Neural cell (in vitro differentiated cells): ENCODE results near the gene GLI3. TPM values are rescaled to one million over a fixed set of nuclear protein-coding genes. Genes with fewer than 3 reads are reported as not detected.

ENCODE experiments used
- H2AFZ ChIP-seq: fragments of 200-600, 300-800 bp; sonication (generic), shearing (Covaris generic); 2 replicates; pipeline ENCODE4 v1.6.0; 2014; ENCODE audit warnings: low read depth, mild to moderate bottlenecking, antibody characterized with exemption, low read length, moderate library complexity
- H3F3A ChIP-seq: fragments of 200-600 bp; shearing (Covaris generic); 2 replicates; pipeline ENCODE4 v1.6.1; 2016; ENCODE audit warnings: mild to moderate bottlenecking, moderate library complexity, mixed read lengths, antibody characterized with exemption, low read length; ENCODE audit not compliant: insufficient read depth, poor library complexity, severe bottlenecking
- H3K27ac ChIP-seq: fragments of 200-600, 300-800 bp; sonication (generic), shearing (Covaris generic); 2 replicates; pipeline ENCODE4 v1.5.1; 2014; ENCODE audit warnings: mild to moderate bottlenecking, low read length, moderate library complexity
- H3K27me3 ChIP-seq: fragments of 300-800, 200-600 bp; sonication (generic), shearing (Covaris generic); 2 replicates; pipeline ENCODE4 v1.6.0; 2014; ENCODE audit warnings: mild to moderate bottlenecking, low read depth, low read length, moderate library complexity; ENCODE audit not compliant: insufficient read depth
- H3K36me3 ChIP-seq: fragments of 300-800, 200-600 bp; sonication (generic), shearing (Covaris generic); 2 replicates; pipeline ENCODE4 v1.5.1; 2014; ENCODE audit warnings: mild to moderate bottlenecking, antibody characterized with exemption, low read length, moderate library complexity; ENCODE audit not compliant: insufficient read depth
- H3K4me2 ChIP-seq: fragments of 300-800, 200-600 bp; sonication (generic), shearing (Covaris generic); 2 replicates; pipeline ENCODE4 v1.6.0; 2014; ENCODE audit warnings: mild to moderate bottlenecking, low read length
- H3K4me3 ChIP-seq: fragments of 300-800, 200-600 bp; sonication (generic), shearing (Covaris generic); 2 replicates; pipeline ENCODE4 v1.5.1; 2014; ENCODE audit warnings: mild to moderate bottlenecking, low read length, moderate library complexity
- H3K79me2 ChIP-seq: fragments of 200-600 bp; shearing (Covaris generic); replicated peaks from 2 replicates; pipeline ENCODE4 v1.6.0; 2014; ENCODE audit warnings: mild to moderate bottlenecking, low read length, moderate library complexity; ENCODE audit not compliant: insufficient read depth
- H3K9ac ChIP-seq: fragments of 300-800, 200-600 bp; sonication (generic), shearing (Covaris generic); 2 replicates; pipeline ENCODE4 v1.6.1; 2016; ENCODE audit warnings: mild to moderate bottlenecking, low read length, mixed read lengths
- H3K9me2 ChIP-seq: fragments of 200-600 bp; shearing (Covaris generic); 2 replicates; pipeline ENCODE4 v1.6.1; 2016; ENCODE audit warnings: mild to moderate bottlenecking, low read length, mixed read lengths; ENCODE audit not compliant: insufficient read depth
- H3K9me3 ChIP-seq: fragments of 200-600, 300-800 bp; sonication (generic), shearing (Covaris generic); 2 replicates; pipeline ENCODE4 v1.6.1; 2016; ENCODE audit warnings: mild to moderate bottlenecking, mixed run types, low read length, moderate library complexity, mixed read lengths
- H4K20me1 ChIP-seq: fragments of 200-600 bp; shearing (Covaris generic); 2 replicates; pipeline ENCODE4 v1.6.1; 2016; ENCODE audit warnings: mild to moderate bottlenecking, mixed run types; ENCODE audit not compliant: insufficient read depth
- CTCF ChIP-seq: fragments of 450-650 bp; IDR thresholded peaks from 2 replicates; pipeline ENCODE4 v1.5.1; 2014; ENCODE audit warnings: antibody characterized with exemption, mild to moderate bottlenecking, moderate library complexity; ENCODE audit not compliant: poor library complexity, severe bottlenecking
- EP300 ChIP-seq: fragments of 450-650 bp; conservative IDR thresholded peaks from 2 replicates; pipeline ENCODE4 v1.6.1; 2014; ENCODE audit warnings: antibody characterized with exemption, mild to moderate bottlenecking, moderate library complexity; ENCODE audit not compliant: poor library complexity, severe bottlenecking
- EZH2 ChIP-seq: fragments of 200-600, 300-800 bp; shearing (Covaris generic), sonication (generic); IDR thresholded peaks from 2 replicates; pipeline ENCODE4 v1.6.1; 2014; ENCODE audit warnings: antibody characterized with exemption, low read length, borderline replicate concordance, mild to moderate bottlenecking; ENCODE audit not compliant: insufficient read depth, poor library complexity, severe bottlenecking
- MXI1 ChIP-seq: fragments of 450-650 bp; conservative IDR thresholded peaks from 2 replicates; pipeline ENCODE4 v1.6.1; 2014; ENCODE audit warnings: antibody characterized with exemption, mild to moderate bottlenecking; ENCODE audit not compliant: poor library complexity, severe bottlenecking
- POLR2AphosphoS5 ChIP-seq: IDR thresholded peaks from 2 replicates; pipeline ENCODE4 v1.6.1; 2012
- RAD21 ChIP-seq: fragments of 450-650 bp; conservative IDR thresholded peaks from 2 replicates; pipeline ENCODE4 v1.6.1; 2014; ENCODE audit warnings: antibody characterized with exemption, mild to moderate bottlenecking, moderate library complexity
- REST ChIP-seq: IDR thresholded peaks from 2 replicates; pipeline ENCODE4 v1.6.1; 2012; ENCODE audit warnings: borderline replicate concordance
- SMC3 ChIP-seq: fragments of 450-650 bp; conservative IDR thresholded peaks from 2 replicates; pipeline ENCODE4 v1.6.1; 2014; ENCODE audit warnings: antibody characterized with exemption, mild to moderate bottlenecking, moderate library complexity; ENCODE audit not compliant: poor library complexity
- TAF1 ChIP-seq: IDR thresholded peaks from 2 replicates; pipeline ENCODE4 v1.6.1; 2012; ENCODE audit warnings: low read depth
- polyA plus RNA-seq: library from polyadenylated mRNA; depleted of rRNA; stranded (reverse); fragments of >200 nt; gene quantifications from 2 replicates; pipeline ENCODE4 v1.2.3, GENCODE V29; 2014

Gene GLI3
- polyA plus RNA-seq, 1 donor from 2014 or later: 0.19 TPM

GRCh38 chr7:42226354-42226941, 10.6 kb downstream of the GLI3 start:
- TF ChIP-seq EZH2 (no peak), REST (no peak), POLR2AphosphoS5 (no peak), MXI1 (no peak), RAD21 (no peak), TAF1 (no peak), SMC3 (no peak), EP300 (no peak), CTCF (no peak)
- H3K9ac ChIP-seq: no peak overlapping the region
- no peaks in the 10 kb centered on the region for H3K36me3 ChIP-seq
- H3K79me2 ChIP-seq: peaks cover 96% of the 10 kb centered on the region
- H3F3A ChIP-seq: no peaks in the 10 kb centered on the region
- H4K20me1 ChIP-seq: no peaks in the 10 kb centered on the region
- no peaks in the 10 kb centered on the region for H3K9me2 ChIP-seq
- H3K4me3 ChIP-seq: no peak overlapping the region
- H3K9me3 ChIP-seq: no peaks in the 10 kb centered on the region
- H3K27me3 ChIP-seq: peaks cover 14% of the 10 kb centered on the region
- no peak overlapping the region for H2AFZ ChIP-seq
- H3K4me2 ChIP-seq: no peak overlapping the region
- no peak overlapping the region for H3K27ac ChIP-seq

DNA sequence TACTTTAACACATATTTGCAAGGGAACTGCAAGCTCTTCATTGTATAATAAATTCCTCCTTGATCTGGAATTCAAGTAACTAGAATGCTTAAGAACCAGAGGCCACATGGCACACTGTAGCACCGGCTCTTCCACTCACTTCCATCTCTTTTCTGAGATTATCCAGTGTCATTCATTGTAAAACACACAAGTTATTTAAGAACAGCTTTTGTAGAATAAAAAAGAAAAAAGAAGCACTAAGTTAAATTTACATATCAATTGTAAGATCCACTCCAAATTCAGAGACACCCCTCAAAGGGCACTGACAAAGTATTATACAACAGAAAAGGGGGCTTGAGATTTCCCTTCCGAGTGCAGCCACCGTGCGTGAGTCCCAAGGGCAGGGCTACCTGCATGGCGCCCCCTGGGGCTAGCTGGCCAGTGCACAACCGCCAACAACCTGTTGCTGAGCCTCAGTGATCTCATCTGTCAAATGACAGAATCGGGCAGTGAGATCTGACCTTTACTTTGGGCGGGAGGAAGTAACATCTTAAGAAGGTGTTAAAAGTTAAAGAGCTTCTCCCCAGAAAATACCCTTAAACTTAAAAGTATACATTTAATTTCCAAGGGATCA, 12.5 kb downstream of the GLI3 start:
- Histone ChIP-seq H3K27me3 (peaks cover 14% of the 10 kb centered on the region), H3F3A (no peaks in the 10 kb centered on the region), H3K9me3 (no peaks in the 10 kb centered on the region), H3K4me2 (no peak overlapping the region), H3K9ac (no peak overlapping the region), H3K27ac (no peak overlapping the region), H3K79me2 (peaks cover 94% of the 10 kb centered on the region), H3K36me3 (no peaks in the 10 kb centered on the region), H3K9me2 (no peaks in the 10 kb centered on the region), H3K4me3 (no peak overlapping the region), H2AFZ (no peak overlapping the region), H4K20me1 (no peaks in the 10 kb centered on the region)
- TF ChIP-seq REST (no peak), SMC3 (no peak), EZH2 (no peak), RAD21 (no peak), MXI1 (no peak), CTCF (no peak), POLR2AphosphoS5 (no peak), TAF1 (no peak), EP300 (no peak)
